Stimulated activated CD8-positive, alpha-beta memory T cell treated with anti-CD3 and anti-CD28 coated beads, Interleukin-12 subunit alpha, Interleukin-12 subunit beta, amount 100 ng/mL, for 24 hours (primary cell): ENCODE measurements around the gene ZNF841.
"Not testable (repeated sequence)": the region's sequence is repeated elsewhere in the genome, so short reads cannot be mapped to it uniquely, and the experiment has no call there.

Source experiments
- DNase-seq: peaks from one replicate; pipeline ENCODE4 v3.0.0-alpha.2; 2020; ENCODE audit errors: extremely low read depth

ZNF841 gene

GRCh38 chr19:52066258-52066863 lies 29.2 kb downstream of the ZNF841 start:
- DNase-seq, result no peak

- DNase-seq, result no peak
Measured at GRCh38 chr19:52065399-52065798, 30.2 kb downstream of the ZNF841 start.

GRCh38 chr19:52056480-52056879 lies 39.1 kb downstream of the ZNF841 start:
- DNase-seq, result not testable (repeated sequence)

- DNase-seq, result not testable (repeated sequence)
Measured at GRCh38 chr19:52051736-52052135, 43.8 kb downstream of the ZNF841 start.

- DNase-seq, result peak; percentile 61
Measured at GRCh38 chr19:52048555-52049501, 46.7 kb downstream of the ZNF841 start, which contains the start of gene ZNF432. Gene ZNF432 (minus strand): TSS chr19:52048838. CDS start chr19:52046868, 1,970 bp downstream.

GRCh38 chr19:52039169-52039568 lies 56.4 kb downstream of the ZNF841 start:
- DNase-seq, result no peak

GRCh38 chr19:52034051-52034728 lies 61.4 kb downstream of the ZNF841 start:
- no peak for DNase-seq

GRCh38 chr19:52028780-52029123 lies 66.8 kb downstream of the ZNF841 start:
- no peak for DNase-seq

GRCh38 chr19:52028027-52028779 lies 67.4 kb downstream of the ZNF841 start, which contains the start of gene ZNF614:
Gene ZNF614 (minus strand): TSS chr19:52028379. CDS start chr19:52025745, 2,634 bp downstream.
- DNase-seq, result peak; percentile 60

- not testable (repeated sequence) for DNase-seq
Measured at GRCh38 chr19:52026255-52026990, 69.1 kb downstream of the ZNF841 start.

GRCh38 chr19:52024478-52024877 lies 71.1 kb downstream of the ZNF841 start:
- not testable (repeated sequence) for DNase-seq

GRCh38 chr19:52022193-52022592 lies 73.4 kb downstream of the ZNF841 start:
- no peak for DNase-seq

- no peak for DNase-seq
Measured at GRCh38 chr19:52020506-52020905, 75.1 kb downstream of the ZNF841 start.
